HAP-1 (cell line): ENCODE data around the gene MAST4.
"Not testable (repeated sequence)": the region's sequence is repeated elsewhere in the genome, so short reads cannot be mapped to it uniquely, and the experiment has no call there.

Experiments used
- DNase-seq, 2 experiments: peaks; one replicate each; pipeline ENCODE4 v3.0.0-alpha.2; 2016 to 2020; ENCODE audit warnings: low spot score in 2 of 2
- H3K27me3 ChIP-seq: fragments of 250-450 bp; sonication (Bioruptor Pico); 2 replicates; pipeline ENCODE4 v1.5.1; 2020; ENCODE audit warnings: low read depth, mild to moderate bottlenecking, moderate library complexity
- H3K36me3 ChIP-seq: fragments of 250-450 bp; sonication (Bioruptor Pico); replicated peaks from 2 replicates; pipeline ENCODE4 v1.5.1; 2020; ENCODE audit warnings: mild to moderate bottlenecking
- H3K4me1 ChIP-seq: fragments of 250-450 bp; sonication (Bioruptor Pico); 2 replicates; pipeline ENCODE4 v1.5.1; 2020; ENCODE audit warnings: mild to moderate bottlenecking
- H3K4me3 ChIP-seq: fragments of 250-450 bp; sonication (Bioruptor Pico); 2 replicates; pipeline ENCODE4 v1.5.1; 2020; ENCODE audit warnings: mild to moderate bottlenecking, moderate library complexity
- H3K9me3 ChIP-seq: fragments of 250-450 bp; sonication (Bioruptor Pico); 2 replicates; pipeline ENCODE4 v1.5.1; 2020; ENCODE audit warnings: mild to moderate bottlenecking, moderate library complexity
- in situ Hi-C: fragments of 300-500 bp; cut with MboI; formaldehyde crosslinking; loops from 3 replicates; pipeline ENCODE4 v1.14.3; 2020; ENCODE audit warnings: low sequenced_read_pairs, inconsistent platforms, mixed read lengths

Gene MAST4

GRCh38 chr5:67163863-67164595 lies 567.8 kb downstream of the MAST4 start:
- in situ Hi-C loops = loop anchor here (5.0 kb wide), 1 partner anchor 48 kb away; no protein-coding TSS in a partner anchor
- Histone ChIP-seq H3K9me3 (no peaks in the 10 kb centered on the region), H3K4me1 (peaks cover 18% of the 10 kb centered on the region)

GRCh38 chr5:67164856-67165525 lies 568.8 kb downstream of the MAST4 start:
- in situ Hi-C loops = loop anchor here (5.0 kb wide), 1 partner anchor 47 kb away; no protein-coding TSS in a partner anchor
- H3K27me3 ChIP-seq = no peaks in the 10 kb centered on the region

More at GRCh38 chr5:67163863-67164595, 567.8 kb downstream of the MAST4 start:
- Histone ChIP-seq H3K4me3 (no peak overlapping the region), H3K27me3 (no peaks in the 10 kb centered on the region), H3K36me3 (no peaks in the 10 kb centered on the region; the same call in 1 of the 2 replicates)
- DNase-seq = no peak

GRCh38 chr5:67165526-67166459 lies 569.6 kb downstream of the MAST4 start:
- in situ Hi-C loops = no loop called here
- Histone ChIP-seq H3K4me3 (no peak overlapping the region), H3K27me3 (no peaks in the 10 kb centered on the region)

More at GRCh38 chr5:67164856-67165525, 568.8 kb downstream of the MAST4 start:
- Histone ChIP-seq H3K36me3 (no peaks in the 10 kb centered on the region; the same call in 1 of the 2 replicates), H3K9me3 (no peaks in the 10 kb centered on the region), H3K4me1 (peaks cover 18% of the 10 kb centered on the region), H3K4me3 (no peak overlapping the region)
- no peak for DNase-seq

GRCh38 chr5:67166460-67167285 lies 570.5 kb downstream of the MAST4 start:
- in situ Hi-C loops = no loop called here
- peaks cover 18% of the 10 kb centered on the region for H3K4me1 ChIP-seq
- no peak overlapping the region for H3K4me3 ChIP-seq
- no peaks in the 10 kb centered on the region for H3K9me3 ChIP-seq
- DNase-seq = no peak
- no peaks in the 10 kb centered on the region; the same call in 1 of the 2 replicates for H3K36me3 ChIP-seq
- H3K27me3 ChIP-seq = no peaks in the 10 kb centered on the region

More at GRCh38 chr5:67165526-67166459, 569.6 kb downstream of the MAST4 start:
- Histone ChIP-seq H3K4me1 (peaks cover 18% of the 10 kb centered on the region), H3K36me3 (no peaks in the 10 kb centered on the region; the same call in 1 of the 2 replicates), H3K9me3 (no peaks in the 10 kb centered on the region)
- peak; percentile 70 to 89 for DNase-seq

GRCh38 chr5:67168069-67168468 lies 571.9 kb downstream of the MAST4 start:
- in situ Hi-C loops = no loop called here
- Histone ChIP-seq H3K4me3 (no peak overlapping the region), H3K27me3 (no peaks in the 10 kb centered on the region), H3K9me3 (no peaks in the 10 kb centered on the region), H3K36me3 (no peaks in the 10 kb centered on the region; the same call in 1 of the 2 replicates), H3K4me1 (peaks cover 18% of the 10 kb centered on the region)
- DNase-seq = no peak

DNA sequence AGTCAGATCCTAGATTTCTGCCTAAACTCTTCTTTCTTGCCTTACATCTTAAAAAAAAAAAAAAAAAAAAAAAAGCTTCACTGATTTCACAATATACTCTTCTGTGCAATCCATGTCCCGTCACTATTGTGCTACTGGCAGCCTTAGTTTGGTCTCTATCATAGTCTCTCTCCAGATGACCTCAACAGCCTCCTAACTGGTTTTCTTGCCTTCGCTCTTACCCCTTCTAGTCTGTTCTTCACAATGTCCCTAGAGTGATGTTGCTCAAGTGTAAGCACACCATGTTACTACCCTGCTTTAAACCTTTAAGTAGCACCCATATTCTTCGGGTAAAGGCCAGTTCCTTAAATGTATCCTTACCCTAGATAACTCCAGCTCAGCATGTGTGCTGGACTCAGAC lies 574.6 kb downstream of the MAST4 start:
- in situ Hi-C loops = no loop called here
- Histone ChIP-seq H3K4me1 (peaks cover 18% of the 10 kb centered on the region), H3K4me3 (no peak overlapping the region), H3K9me3 (no peaks in the 10 kb centered on the region; the same call in 1 of the 2 replicates), H3K27me3 (no peaks in the 10 kb centered on the region), H3K36me3 (no peaks in the 10 kb centered on the region; the same call in 1 of the 2 replicates)
- no peak for DNase-seq

GRCh38 chr5:67173351-67173750 lies 577.2 kb downstream of the MAST4 start:
- H3K9me3 ChIP-seq, DNase-seq, H3K4me3 ChIP-seq, H3K27me3 ChIP-seq, in situ Hi-C loops, H3K4me1 ChIP-seq, H3K36me3 ChIP-seq: not testable (repeated sequence)

GRCh38 chr5:67173959-67174358 lies 577.8 kb downstream of the MAST4 start:
- H3K9me3 ChIP-seq = no peaks in the 10 kb centered on the region; the same call in 1 of the 2 replicates
- in situ Hi-C loops = no loop called here
- no peaks in the 10 kb centered on the region for H3K27me3 ChIP-seq
- no peaks in the 10 kb centered on the region for H3K36me3 ChIP-seq
- no peak overlapping the region for H3K4me3 ChIP-seq
- no peak for DNase-seq
- H3K4me1 ChIP-seq = no peaks in the 10 kb centered on the region

DNA sequence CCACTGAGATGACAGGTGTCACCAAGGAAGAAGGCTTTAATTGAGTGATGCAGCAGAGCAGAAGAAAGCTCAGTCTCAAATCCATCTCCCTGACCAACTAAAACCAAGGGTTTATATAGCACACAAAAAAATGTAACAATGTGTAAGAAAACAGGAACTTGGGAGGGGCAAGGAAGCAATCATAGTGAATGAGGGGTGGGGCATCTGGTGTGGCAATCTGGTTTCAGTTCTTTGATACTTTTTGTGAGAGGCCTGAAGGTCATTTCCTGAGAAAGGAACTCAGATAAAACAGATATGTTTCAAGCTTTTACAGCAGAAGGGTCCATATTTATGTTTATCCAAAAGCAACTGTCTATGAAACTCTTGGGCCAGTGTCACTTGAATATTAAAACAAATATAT lies 580.7 kb downstream of the MAST4 start:
- no peaks in the 10 kb centered on the region for H3K27me3 ChIP-seq
- no peaks in the 10 kb centered on the region; the same call in 1 of the 2 replicates for H3K9me3 ChIP-seq
- no peaks in the 10 kb centered on the region for H3K36me3 ChIP-seq
- peaks cover 8% of the 10 kb centered on the region for H3K4me1 ChIP-seq
- in situ Hi-C loops = no loop called here
- H3K4me3 ChIP-seq = no peak overlapping the region
- no peak for DNase-seq

- Histone ChIP-seq H3K4me1 (peaks cover 17% of the 10 kb centered on the region), H3K36me3 (no peaks in the 10 kb centered on the region), H3K27me3 (no peaks in the 10 kb centered on the region), H3K4me3 (no peak overlapping the region), H3K9me3 (no peaks in the 10 kb centered on the region; the same call in 1 of the 2 replicates)
- DNase-seq = no peak
- in situ Hi-C loops = no loop called here
Observed at GRCh38 chr5:67178085-67178484, 581.9 kb downstream of the MAST4 start.

DNA sequence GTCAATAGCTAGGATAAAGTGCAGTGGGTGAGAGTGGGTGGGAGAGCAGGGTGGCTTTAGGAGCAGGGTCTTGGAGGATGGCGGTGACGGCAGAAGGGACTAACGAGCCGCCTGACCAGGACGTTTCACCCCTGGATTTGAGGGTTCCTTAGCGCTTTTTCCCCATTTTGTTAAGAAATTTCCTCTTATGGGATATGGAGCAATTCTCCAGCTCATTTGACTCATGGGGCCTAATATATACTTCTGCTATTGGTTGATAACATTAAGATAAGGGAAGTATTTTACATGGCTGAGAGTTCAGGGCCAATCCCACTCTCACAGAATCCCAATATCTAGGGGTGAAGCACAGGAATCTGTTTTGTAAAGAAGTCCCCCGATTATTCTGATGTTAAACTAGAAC lies 582.8 kb downstream of the MAST4 start:
- H3K4me3 ChIP-seq = no peak overlapping the region
- H3K9me3 ChIP-seq = no peaks in the 10 kb centered on the region; the same call in 1 of the 2 replicates
- H3K27me3 ChIP-seq = no peaks in the 10 kb centered on the region
- in situ Hi-C loops = no loop called here
- peaks cover 17% of the 10 kb centered on the region for H3K4me1 ChIP-seq
- no peak for DNase-seq
- no peaks in the 10 kb centered on the region for H3K36me3 ChIP-seq

DNA sequence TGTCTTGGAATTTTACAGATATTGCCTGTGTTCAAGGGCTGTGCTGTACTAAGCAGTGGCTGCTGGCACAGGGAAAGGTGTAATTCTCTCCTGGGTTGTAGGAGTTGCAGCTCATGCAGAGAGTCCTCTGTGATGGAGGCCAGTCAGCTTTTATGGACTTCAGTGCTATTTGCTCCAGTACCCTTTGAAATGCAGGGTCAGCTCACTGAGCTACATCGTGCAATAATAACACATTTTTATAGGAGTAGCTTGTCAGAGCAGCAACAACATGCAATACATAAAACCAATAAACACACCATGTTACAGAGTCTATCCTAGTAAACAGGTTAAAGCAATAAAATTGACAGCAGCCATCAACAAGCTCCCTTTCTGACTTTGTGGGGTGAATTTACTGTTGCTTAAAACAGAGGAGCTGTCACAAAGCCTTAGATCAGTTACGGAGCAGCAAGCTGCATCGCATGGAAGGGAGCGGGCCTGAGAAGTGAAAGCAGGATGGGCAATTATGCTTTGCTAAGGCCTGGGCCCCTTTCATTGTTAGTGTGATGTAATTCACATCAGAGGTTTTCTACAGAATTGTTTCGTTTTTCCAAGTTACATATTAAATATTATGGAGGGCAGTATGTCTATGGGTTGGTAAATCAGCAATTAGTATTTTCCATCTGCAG lies 583.6 kb downstream of the MAST4 start:
- H3K4me3 ChIP-seq = no peak overlapping the region
- in situ Hi-C loops = no loop called here
- H3K9me3 ChIP-seq = no peaks in the 10 kb centered on the region; the same call in 1 of the 2 replicates
- H3K4me1 ChIP-seq = peaks cover 17% of the 10 kb centered on the region
- H3K27me3 ChIP-seq = no peaks in the 10 kb centered on the region
- no peaks in the 10 kb centered on the region for H3K36me3 ChIP-seq
- no peak for DNase-seq
